ENCODE measurements around the gene EXOC6B. TPM values are rescaled to one million over a fixed set of nuclear protein-coding genes. Genes with fewer than 3 reads are reported as not detected.

The EXOC6B gene
- total RNA-seq, 2 donors from 2014 or later: 16.6 to 36.6 TPM

DNA sequence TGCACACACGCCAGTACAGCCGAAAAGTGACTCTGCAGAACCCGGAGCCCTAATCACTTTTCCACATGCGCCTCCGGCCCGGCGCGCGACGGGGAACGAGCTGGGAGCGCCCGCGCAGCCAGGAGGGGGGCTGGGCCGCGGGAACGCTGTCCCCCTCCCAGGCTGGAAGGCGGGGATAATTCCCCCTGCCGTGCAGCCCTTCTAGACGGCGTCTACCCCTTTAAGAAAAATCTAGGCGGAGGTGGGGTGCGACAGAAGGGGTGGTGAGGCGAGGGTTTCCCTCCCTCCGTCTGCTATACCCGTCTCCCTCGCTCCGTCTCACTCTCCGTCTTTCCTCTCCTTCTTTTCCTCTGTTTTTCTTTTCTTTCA lies 680.6 kb downstream of the EXOC6B start:
- Histone ChIP-seq H3K27me3 (replicated peaks; ENCODE audit: insufficient read depth) (peaks cover 27% of the 10 kb centered on the region), H3K9me3 (no peaks in the 10 kb centered on the region), H3K36me3 (no peaks in the 10 kb centered on the region), H3K4me1 (replicated peaks) (peaks cover 27% of the 10 kb centered on the region), H3K4me3 (peak overlapping the region; percentile 17 to 31), H3K27ac (no peak overlapping the region)
- 1% methylated on average over 28 of the region's 29 CpGs for WGBS
- peak; percentile 4 for DNase-seq (ENCODE audit: low spot score)
- intact Hi-C loops (cut with DNase I): loop anchor here (5.0 kb wide), 1 partner anchor 213 kb away; no protein-coding TSS in a partner anchor
- TF ChIP-seq POLR2AphosphoS5 (IDR thresholded peaks at IDR 0.05): no peak
- TF ChIP-seq, protein P1, sequence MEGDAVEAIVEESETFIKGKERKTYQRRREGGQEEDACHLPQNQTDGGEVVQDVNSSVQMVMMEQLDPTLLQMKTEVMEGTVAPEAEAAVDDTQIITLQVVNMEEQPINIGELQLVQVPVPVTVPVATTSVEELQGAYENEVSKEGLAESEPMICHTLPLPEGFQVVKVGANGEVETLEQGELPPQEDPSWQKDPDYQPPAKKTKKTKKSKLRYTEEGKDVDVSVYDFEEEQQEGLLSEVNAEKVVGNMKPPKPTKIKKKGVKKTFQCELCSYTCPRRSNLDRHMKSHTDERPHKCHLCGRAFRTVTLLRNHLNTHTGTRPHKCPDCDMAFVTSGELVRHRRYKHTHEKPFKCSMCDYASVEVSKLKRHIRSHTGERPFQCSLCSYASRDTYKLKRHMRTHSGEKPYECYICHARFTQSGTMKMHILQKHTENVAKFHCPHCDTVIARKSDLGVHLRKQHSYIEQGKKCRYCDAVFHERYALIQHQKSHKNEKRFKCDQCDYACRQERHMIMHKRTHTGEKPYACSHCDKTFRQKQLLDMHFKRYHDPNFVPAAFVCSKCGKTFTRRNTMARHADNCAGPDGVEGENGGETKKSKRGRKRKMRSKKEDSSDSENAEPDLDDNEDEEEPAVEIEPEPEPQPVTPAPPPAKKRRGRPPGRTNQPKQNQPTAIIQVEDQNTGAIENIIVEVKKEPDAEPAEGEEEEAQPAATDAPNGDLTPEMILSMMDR (IDR thresholded peaks at IDR 0.05): no peak
- no peak for TF ChIP-seq POLR2A (IDR thresholded peaks at IDR 0.05)

DNA sequence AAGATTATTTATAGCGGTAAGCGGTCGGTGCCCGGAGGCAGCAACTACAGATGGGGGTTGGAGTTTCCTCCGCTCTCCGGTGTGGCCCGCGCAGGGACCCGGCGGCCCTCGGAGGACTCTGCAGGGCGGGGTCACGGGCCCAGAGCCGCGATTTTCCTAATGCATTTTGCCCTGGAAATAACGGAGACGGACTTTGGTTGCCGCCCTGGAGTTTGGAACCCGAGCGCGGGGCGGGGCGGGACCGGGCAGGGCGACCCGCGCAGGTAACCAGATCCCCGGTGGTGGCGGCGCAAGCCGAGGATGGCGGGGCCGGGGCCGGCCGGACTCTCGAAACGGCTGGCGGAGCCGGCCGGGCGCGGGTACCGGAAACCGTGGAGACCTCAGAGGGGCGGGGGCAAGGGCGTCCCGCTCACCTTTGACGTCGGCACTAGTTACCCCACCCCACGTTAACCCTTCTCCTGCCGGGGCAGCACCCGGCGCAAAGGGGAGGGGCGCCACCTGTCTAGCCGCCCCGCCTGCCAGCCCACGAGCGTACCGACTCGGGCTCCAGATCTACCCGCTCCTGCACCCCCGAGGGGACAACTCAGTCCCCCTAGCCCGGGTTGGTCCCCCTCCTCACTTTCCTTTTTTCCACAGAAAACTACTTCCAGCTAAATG lies 681.1 kb downstream of the EXOC6B start:
- no peaks in the 10 kb centered on the region for H3K9me3 ChIP-seq
- peak overlapping the region; percentile 17 to 31 for H3K4me3 ChIP-seq
- WGBS: 0% methylated on average over 22 of the region's 63 CpGs
- H3K27ac ChIP-seq: no peak overlapping the region
- peak; percentile 4 for DNase-seq (ENCODE audit: low spot score)
- H3K36me3 ChIP-seq: no peaks in the 10 kb centered on the region
- TF ChIP-seq POLR2AphosphoS5 (IDR thresholded peaks at IDR 0.05) (no peak), POLR2A (IDR thresholded peaks at IDR 0.05) (no peak)
- TF ChIP-seq, protein P1 (IDR thresholded peaks at IDR 0.05): no peak
- peaks cover 27% of the 10 kb centered on the region for H3K4me1 ChIP-seq (replicated peaks)
- peaks cover 27% of the 10 kb centered on the region for H3K27me3 ChIP-seq (replicated peaks; ENCODE audit: insufficient read depth)
- intact Hi-C loops (cut with DNase I): loop anchor here (5.0 kb wide), 2 partner anchors 212 to 342 kb away; no protein-coding TSS in a partner anchor

DNA sequence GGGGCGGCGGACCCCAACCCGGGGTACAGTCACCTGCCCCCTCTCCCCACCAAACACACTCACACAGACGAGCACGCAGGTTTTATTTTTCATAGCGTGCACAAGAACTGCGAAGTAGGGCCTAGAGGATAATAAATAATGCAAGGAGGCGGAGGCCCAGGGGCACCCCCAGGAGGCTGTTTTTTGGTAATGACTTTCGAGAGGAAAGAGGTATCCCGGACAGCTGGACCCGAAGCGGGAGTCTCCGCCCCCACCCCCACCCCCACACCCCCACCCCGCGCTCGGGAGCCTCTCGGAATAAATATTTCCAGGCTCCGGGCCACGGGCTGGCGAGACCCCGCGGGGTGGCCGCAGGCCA lies 681.6 kb downstream of the EXOC6B start:
- H3K27ac ChIP-seq: no peak overlapping the region
- WGBS: 17% methylated on average over 18 of the region's 23 CpGs
- H3K4me3 ChIP-seq: peak overlapping the region in 1 of 2 donors; percentile 31
- no peaks in the 10 kb centered on the region for H3K9me3 ChIP-seq
- H3K36me3 ChIP-seq: no peaks in the 10 kb centered on the region
- peaks cover 26% of the 10 kb centered on the region for H3K4me1 ChIP-seq (replicated peaks)
- intact Hi-C loops (cut with DNase I): loop anchor here (5.0 kb wide), 1 partner anchor 342 kb away; no protein-coding TSS in a partner anchor
- peaks cover 27% of the 10 kb centered on the region for H3K27me3 ChIP-seq (replicated peaks; ENCODE audit: insufficient read depth)
- TF ChIP-seq POLR2AphosphoS5 (IDR thresholded peaks at IDR 0.05) (no peak), POLR2A (IDR thresholded peaks at IDR 0.05) (no peak)
- TF ChIP-seq, protein P1 (IDR thresholded peaks at IDR 0.05): no peak
- DNase-seq (ENCODE audit: low spot score): no peak

DNA sequence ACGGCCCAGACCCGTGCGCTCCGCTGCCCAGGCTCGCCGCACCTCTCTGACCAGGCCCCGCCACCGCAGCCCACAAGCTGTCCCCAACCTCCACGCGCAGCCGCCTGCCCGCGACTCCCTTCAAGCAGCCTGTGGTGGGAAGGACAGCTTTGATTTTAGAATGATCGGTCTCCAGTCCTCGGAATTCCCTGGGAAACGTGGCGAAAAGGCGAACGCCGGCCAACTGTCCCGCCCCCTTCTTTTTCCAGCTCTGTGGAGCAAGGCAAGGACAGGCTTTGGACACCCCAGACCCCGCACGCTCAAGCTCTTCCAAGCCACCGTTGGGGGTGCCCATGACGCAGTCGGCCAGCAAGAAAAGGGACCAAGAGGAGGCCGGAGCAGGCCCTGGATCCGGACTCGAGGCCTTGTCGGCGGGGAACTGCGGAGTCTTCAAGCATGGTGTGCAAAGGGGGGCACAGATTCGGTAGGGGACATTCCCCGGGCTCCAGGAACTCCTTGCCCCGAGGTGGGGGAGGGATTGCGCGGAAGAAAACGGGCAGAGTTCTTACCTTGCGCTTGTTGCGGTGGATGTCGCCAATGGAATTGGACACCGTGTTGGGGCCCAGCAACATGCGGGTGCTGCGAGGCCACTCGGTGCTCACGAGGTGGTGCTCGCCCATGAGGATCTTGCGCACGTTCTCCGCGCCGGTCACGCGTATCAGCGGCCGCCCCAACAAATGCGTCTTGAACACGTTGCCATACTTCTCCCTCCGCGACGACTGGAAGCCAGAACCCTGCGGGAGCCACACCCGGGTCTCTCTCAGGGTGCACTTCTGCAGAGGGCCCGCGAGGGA lies 682.2 kb downstream of the EXOC6B start:
- TF ChIP-seq, protein P1 (IDR thresholded peaks at IDR 0.05): no peak
- TF ChIP-seq POLR2A (IDR thresholded peaks at IDR 0.05) (no peak), POLR2AphosphoS5 (IDR thresholded peaks at IDR 0.05) (no peak)
- Histone ChIP-seq H3K27ac (no peak overlapping the region), H3K4me1 (replicated peaks) (peaks cover 24% of the 10 kb centered on the region), H3K9me3 (no peaks in the 10 kb centered on the region), H3K36me3 (no peaks in the 10 kb centered on the region), H3K4me3 (peak overlapping the region in 1 of 2 donors; percentile 5), H3K27me3 (replicated peaks; ENCODE audit: insufficient read depth) (peaks cover 27% of the 10 kb centered on the region)
- peak; percentile 3 for DNase-seq (ENCODE audit: low spot score)
- 46% methylated on average over 65 of the region's 65 CpGs for WGBS
- intact Hi-C loops (cut with DNase I): loop anchor here (5.0 kb wide), 1 partner anchor 341 kb away; no protein-coding TSS in a partner anchor

Measured in prostate gland (tissue), 2 donors.